MCF 10A (cell line): ENCODE data around the gene RPS8. TPM values are rescaled to one million over a fixed set of nuclear protein-coding genes. Genes with fewer than 3 reads are reported as not detected.

ENCODE experiments used
- BruUV-seq: library from RNA; stranded (reverse); fragments of 400-500 nt; replicated peaks from 2 replicates; lab custom pipeline; 2021; lab: Mats Ljungman, UMichigan
- CTCF ChIA-PET: fragments of 300-600 bp; sonication (Branson Sonifier 250); formaldehyde crosslinking; extraction: SDS; loops from one replicate; lab custom pipeline; 2021; ENCODE audit warnings: antibody characterized with exemption, inconsistent platforms; lab: Yijun Ruan, JAX
- POLR2A ChIA-PET: fragments of 300-600, 350-650 bp; sonication (Branson Sonifier 250); formaldehyde crosslinking; extraction: SDS; loops from one replicate; lab custom pipeline; 2020; ENCODE audit warnings: antibody characterized with exemption, inconsistent platforms; lab: Yijun Ruan, JAX
- DNase-seq: peaks from one replicate; pipeline ENCODE4 v3.0.0-alpha.2; 2018; ENCODE audit not compliant: unreplicated experiment
- H3K27ac Mint-ChIP-seq: one replicate; pipeline ENCODE4 v1.8.0; 2022; ENCODE audit warnings: mild to moderate bottlenecking, low read depth, mixed read lengths; ENCODE audit not compliant: unreplicated experiment
- H3K27me3 Mint-ChIP-seq: one replicate; pipeline ENCODE4 v1.8.0; 2022; ENCODE audit warnings: mixed read lengths; ENCODE audit not compliant: insufficient read depth, unreplicated experiment
- H3K36me3 Mint-ChIP-seq: one replicate; pipeline ENCODE4 v1.8.0; 2022; ENCODE audit warnings: mild to moderate bottlenecking, moderate library complexity, mixed read lengths; ENCODE audit not compliant: insufficient read depth, unreplicated experiment
- H3K4me1 Mint-ChIP-seq: one replicate; pipeline ENCODE4 v1.8.0; 2022; ENCODE audit warnings: mixed read lengths; ENCODE audit not compliant: insufficient read depth, unreplicated experiment
- H3K4me3 Mint-ChIP-seq: one replicate; pipeline ENCODE4 v1.8.0; 2022; ENCODE audit warnings: mild to moderate bottlenecking, moderate library complexity, mixed read lengths; ENCODE audit not compliant: unreplicated experiment
- H3K9me3 Mint-ChIP-seq: one replicate; pipeline ENCODE4 v1.8.0; 2022; ENCODE audit warnings: mixed read lengths; ENCODE audit not compliant: unreplicated experiment
- intact Hi-C: fragments of 100-400 bp; cut with micrococcal nuclease; formaldehyde crosslinking; loops from 2 replicates; pipeline ENCODE4 v1.14.1; 2022
- total RNA-seq: library from RNA; stranded (reverse); gene quantifications from 2 replicates; pipeline ENCODE4 v1.2.3, GENCODE V29; 2022
- TF ChIP-seq, protein P1 (sequence below): fragments of 200-600 bp; IDR thresholded peaks from one replicate; pipeline ENCODE4 v1.8.0; 2022; ENCODE audit warnings: antibody characterized with exemption, mild to moderate bottlenecking; ENCODE audit not compliant: unreplicated experiment

Gene RPS8
- total RNA-seq, 1 experiment from 2014 or later, result 2,454 TPM

DNA sequence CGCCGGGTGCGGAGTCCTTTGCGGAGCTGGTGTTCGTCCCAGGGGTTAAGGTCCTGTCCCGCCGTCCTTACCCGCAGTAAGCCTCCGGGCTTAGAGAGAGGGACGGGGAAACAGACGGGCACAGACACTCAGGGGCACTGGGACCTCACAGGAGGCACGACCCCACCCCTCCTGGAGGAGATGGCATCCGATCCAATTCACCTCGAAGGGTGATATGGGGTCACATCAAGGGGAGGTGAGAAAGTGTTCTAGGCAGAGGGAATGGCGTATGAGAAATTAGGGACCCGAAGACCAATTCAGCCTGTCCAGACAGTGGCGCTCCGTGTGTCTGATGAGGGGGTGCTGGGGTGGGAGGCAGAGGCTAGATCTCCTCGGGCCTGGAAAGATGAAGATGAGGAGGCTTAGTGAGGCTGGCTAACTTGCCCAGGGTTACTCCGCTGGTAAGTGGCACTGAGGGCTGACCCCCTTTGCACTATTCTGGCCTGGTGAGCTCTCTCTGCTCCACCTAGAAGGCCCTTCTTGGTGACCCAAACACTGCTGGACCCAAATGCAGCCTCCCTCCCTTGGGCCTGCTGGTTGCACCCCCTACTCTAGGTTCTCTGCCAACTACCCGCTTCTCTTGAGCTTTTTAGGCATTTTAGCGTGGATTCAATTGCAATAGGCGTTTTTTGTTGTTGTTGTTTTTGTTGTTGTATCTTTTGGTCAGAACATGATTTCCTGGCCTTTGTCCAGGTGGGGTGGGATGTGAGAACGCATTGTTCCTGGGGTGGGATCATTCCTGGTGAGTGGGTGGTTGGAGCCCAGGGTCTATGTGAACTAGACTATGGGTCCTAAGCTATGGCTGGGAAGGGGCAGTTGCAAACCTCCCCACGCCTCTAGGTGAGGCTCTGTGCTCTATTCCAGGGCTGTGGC, 45.2 kb downstream of the RPS8 start:
- Mint-ChIP-seq H3K9me3 (no peaks in the 10 kb centered on the region), H3K27me3 (no peaks in the 10 kb centered on the region), H3K36me3 (peaks cover 30% of the 10 kb centered on the region), H3K4me3 (peak overlapping the region; percentile 74), H3K27ac (peak overlapping the region; percentile 99), H3K4me1 (peaks cover 29% of the 10 kb centered on the region)
- intact Hi-C loops, result no loop called here
- TF ChIP-seq, protein P1, sequence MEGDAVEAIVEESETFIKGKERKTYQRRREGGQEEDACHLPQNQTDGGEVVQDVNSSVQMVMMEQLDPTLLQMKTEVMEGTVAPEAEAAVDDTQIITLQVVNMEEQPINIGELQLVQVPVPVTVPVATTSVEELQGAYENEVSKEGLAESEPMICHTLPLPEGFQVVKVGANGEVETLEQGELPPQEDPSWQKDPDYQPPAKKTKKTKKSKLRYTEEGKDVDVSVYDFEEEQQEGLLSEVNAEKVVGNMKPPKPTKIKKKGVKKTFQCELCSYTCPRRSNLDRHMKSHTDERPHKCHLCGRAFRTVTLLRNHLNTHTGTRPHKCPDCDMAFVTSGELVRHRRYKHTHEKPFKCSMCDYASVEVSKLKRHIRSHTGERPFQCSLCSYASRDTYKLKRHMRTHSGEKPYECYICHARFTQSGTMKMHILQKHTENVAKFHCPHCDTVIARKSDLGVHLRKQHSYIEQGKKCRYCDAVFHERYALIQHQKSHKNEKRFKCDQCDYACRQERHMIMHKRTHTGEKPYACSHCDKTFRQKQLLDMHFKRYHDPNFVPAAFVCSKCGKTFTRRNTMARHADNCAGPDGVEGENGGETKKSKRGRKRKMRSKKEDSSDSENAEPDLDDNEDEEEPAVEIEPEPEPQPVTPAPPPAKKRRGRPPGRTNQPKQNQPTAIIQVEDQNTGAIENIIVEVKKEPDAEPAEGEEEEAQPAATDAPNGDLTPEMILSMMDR, result no peak
- DNase-seq, result no peak
- POLR2A ChIA-PET, result interaction anchor here (0.6 to 7.0 kb wide), 10 partner anchors 12 to 698 kb away, joined by 3 to 79 read pairs (median 4); partner anchors contain the start of genes BTBD19, DYNLT4, EIF2B3 and HECTD3
- CTCF ChIA-PET, result interaction anchor here (0.6 to 2.5 kb wide), 5 partner anchors 15 to 192 kb away, joined by 3 to 13 read pairs (median 5); partner anchors contain the start of gene PLK3
- BruUV-seq, result no TSS peak

DNA sequence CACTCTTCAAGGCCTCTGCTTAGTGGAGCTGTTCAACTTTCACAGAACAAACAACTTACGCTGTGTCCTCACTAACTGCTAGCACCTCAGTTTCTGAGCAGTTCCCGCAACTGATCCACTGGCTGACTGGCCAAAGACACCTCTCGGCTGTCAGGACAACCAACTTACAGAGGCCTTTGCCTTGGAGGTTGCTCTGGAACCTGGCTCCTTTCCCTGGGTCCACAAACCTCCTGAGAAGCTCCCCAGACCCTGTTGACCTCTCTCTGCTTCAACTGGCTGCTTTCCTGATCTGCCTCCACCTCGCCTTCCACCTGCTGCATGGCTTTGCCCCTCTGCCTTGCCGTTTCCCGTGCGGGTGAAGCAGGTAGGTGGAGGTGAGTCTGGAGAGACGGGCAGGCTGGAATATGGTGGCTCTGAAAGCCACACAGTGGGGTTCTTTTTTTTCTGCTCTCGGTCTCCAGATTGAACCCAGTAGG, 45.9 kb downstream of the RPS8 start:
- peaks cover 28% of the 10 kb centered on the region for H3K4me1 Mint-ChIP-seq
- no TSS peak for BruUV-seq
- no peak overlapping the region for H3K4me3 Mint-ChIP-seq
- ChIA-PET CTCF (interaction anchor here (0.7 to 2.5 kb wide), 6 partner anchors 14 to 528 kb away, joined by 3 to 13 read pairs (median 4); partner anchors contain the start of gene PLK3), POLR2A (interaction anchor here (0.7 to 7.0 kb wide), 7 partner anchors 13 to 696 kb away, joined by 3 to 79 read pairs (median 4); partner anchors contain the start of genes BTBD19, DYNLT4, HECTD3 and MUTYH)
- no peaks in the 10 kb centered on the region for H3K27me3 Mint-ChIP-seq
- H3K36me3 Mint-ChIP-seq, result peaks cover 27% of the 10 kb centered on the region
- H3K27ac Mint-ChIP-seq, result peak overlapping the region; percentile 99
- intact Hi-C loops, result no loop called here
- no peaks in the 10 kb centered on the region for H3K9me3 Mint-ChIP-seq
- TF ChIP-seq, protein P1, result no peak
- no peak for DNase-seq

DNA sequence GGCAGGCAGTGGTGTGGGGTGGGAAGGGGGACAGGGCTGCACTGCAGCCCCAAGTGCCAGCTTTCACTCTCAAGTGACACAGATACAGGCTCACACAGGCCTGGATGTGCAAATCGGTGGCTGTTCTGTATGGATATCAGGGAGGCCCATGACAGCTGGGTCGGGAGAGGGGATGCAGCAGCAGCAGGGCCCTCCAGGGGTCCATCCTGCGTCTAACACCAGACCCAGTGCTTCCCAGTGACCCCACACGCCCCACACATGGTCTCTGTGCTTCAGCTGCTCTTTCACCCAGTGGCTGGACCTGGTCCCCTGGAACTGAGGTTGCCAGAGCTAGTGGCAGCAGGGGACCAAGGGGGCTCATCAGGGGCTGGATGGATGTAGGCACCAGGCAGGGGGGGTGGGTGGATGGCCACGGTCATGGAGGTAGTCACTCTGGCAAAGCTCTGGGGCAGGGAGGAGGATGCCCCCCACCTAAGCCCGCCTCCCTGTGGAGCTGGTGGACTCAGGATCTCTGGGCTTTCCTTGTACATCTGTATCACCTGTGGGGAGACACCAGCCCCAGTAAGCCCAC, 46.9 kb downstream of the RPS8 start:
- no TSS peak for BruUV-seq
- intact Hi-C loops, result no loop called here
- no peaks in the 10 kb centered on the region for H3K9me3 Mint-ChIP-seq
- no peak overlapping the region for H3K4me3 Mint-ChIP-seq
- no peak for DNase-seq
- no peak overlapping the region for H3K27ac Mint-ChIP-seq
- H3K36me3 Mint-ChIP-seq, result peaks cover 27% of the 10 kb centered on the region
- H3K4me1 Mint-ChIP-seq, result peaks cover 27% of the 10 kb centered on the region
- ChIA-PET POLR2A (interaction anchor here (0.7 to 7.0 kb wide), 8 partner anchors 14 to 695 kb away, joined by 3 to 79 read pairs (median 3); partner anchors contain the start of genes BTBD19, DYNLT4, HECTD3 and PLK3), CTCF (interaction anchor here (0.6 to 2.5 kb wide), 4 partner anchors 13 to 527 kb away, joined by 3 to 13 read pairs (median 4); partner anchors contain the start of gene EIF2B3)
- H3K27me3 Mint-ChIP-seq, result no peaks in the 10 kb centered on the region
- TF ChIP-seq, protein P1, result no peak
